BE2C (cell line): ENCODE data around the gene CCDC157.

Experiments
- DNase-seq: peaks from one replicate; pipeline ENCODE4 v3.0.0-alpha.2; 2020
- H3K27me3 ChIP-seq: fragments of 250-450 bp; sonication (Bioruptor Pico); 2 replicates; pipeline ENCODE4 v1.5.1; 2020; ENCODE audit warnings: mild to moderate bottlenecking
- H3K36me3 ChIP-seq: fragments of 250-450 bp; sonication (Bioruptor Pico); 2 replicates; pipeline ENCODE4 v1.5.1; 2020; ENCODE audit warnings: mild to moderate bottlenecking
- H3K4me1 ChIP-seq: fragments of 250-450 bp; sonication (Bioruptor Pico); 2 replicates; pipeline ENCODE4 v1.5.1; 2020
- H3K4me3 ChIP-seq: 2 replicates; pipeline ENCODE4 v1.5.1; 2011; ENCODE audit warnings: low read depth, low read length
- H3K9me3 ChIP-seq: fragments of 250-450 bp; sonication (Bioruptor Pico); 2 replicates; pipeline ENCODE4 v1.5.1; 2020
- TF ChIP-seq, protein P1 (sequence below): IDR thresholded peaks from 2 replicates; pipeline ENCODE4 v1.5.1; 2012; ENCODE audit warnings: mild to moderate bottlenecking, low read depth, low read length

Gene CCDC157

DNA sequence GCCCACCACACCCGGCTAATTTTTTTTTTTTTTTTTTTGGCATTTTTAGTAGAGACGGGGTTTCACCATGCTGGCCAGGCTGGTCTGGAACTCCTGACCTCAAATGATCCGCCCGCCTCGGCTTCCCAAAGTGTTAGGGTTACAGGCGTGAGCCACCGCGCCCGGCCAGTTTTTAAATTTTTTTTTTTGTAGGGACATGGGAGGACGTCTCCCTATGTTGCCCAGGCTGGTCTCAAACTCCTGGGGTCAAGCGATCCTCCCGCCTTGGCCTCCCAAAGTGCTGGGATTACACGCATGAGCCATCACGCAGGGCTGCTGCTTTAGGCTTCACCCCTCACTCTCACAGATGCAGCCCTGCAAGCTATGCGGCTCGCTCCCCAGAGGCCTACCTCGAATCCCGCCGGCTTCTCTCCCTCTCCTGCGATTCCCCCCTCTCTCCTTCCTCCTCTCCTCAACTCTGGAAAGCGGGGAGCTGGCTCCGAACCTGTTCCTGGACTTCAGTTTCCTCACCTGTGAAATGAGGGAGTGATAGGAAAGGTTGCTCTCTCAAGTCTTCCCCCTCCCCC lies 926 bp downstream of the CCDC157 start:
- DNase-seq, result no peak
- Histone ChIP-seq H3K4me1 (no peaks in the 10 kb centered on the region), H3K4me3 (no peak overlapping the region; the same call in 1 of the 2 replicates), H3K36me3 (peaks cover 5% of the 10 kb centered on the region), H3K9me3 (no peaks in the 10 kb centered on the region), H3K27me3 (no peaks in the 10 kb centered on the region)
- TF ChIP-seq, protein P1, sequence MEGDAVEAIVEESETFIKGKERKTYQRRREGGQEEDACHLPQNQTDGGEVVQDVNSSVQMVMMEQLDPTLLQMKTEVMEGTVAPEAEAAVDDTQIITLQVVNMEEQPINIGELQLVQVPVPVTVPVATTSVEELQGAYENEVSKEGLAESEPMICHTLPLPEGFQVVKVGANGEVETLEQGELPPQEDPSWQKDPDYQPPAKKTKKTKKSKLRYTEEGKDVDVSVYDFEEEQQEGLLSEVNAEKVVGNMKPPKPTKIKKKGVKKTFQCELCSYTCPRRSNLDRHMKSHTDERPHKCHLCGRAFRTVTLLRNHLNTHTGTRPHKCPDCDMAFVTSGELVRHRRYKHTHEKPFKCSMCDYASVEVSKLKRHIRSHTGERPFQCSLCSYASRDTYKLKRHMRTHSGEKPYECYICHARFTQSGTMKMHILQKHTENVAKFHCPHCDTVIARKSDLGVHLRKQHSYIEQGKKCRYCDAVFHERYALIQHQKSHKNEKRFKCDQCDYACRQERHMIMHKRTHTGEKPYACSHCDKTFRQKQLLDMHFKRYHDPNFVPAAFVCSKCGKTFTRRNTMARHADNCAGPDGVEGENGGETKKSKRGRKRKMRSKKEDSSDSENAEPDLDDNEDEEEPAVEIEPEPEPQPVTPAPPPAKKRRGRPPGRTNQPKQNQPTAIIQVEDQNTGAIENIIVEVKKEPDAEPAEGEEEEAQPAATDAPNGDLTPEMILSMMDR, result no peak

DNA sequence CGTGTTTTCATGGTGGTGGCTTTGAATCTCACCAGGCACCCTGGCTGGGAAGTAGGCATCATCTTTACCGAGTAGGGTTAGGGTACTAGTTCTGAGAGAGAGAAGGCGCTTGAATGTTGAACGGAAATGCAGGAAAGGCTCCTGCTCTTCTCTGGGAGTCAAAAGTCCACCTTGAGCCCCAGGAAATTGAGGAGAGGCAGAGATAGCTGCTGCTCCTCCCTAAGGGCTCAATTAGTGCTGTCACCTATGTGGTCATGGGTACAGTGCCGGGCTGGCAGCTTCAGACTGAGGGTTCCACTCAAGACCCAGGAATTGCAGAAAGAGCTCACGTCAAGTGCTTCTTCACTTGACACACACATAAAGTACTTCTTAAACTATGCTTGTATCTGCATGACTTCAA lies 1.7 kb downstream of the CCDC157 start:
- TF ChIP-seq, protein P1, result no peak
- H3K9me3 ChIP-seq, result no peaks in the 10 kb centered on the region
- no peaks in the 10 kb centered on the region for H3K27me3 ChIP-seq

DNA sequence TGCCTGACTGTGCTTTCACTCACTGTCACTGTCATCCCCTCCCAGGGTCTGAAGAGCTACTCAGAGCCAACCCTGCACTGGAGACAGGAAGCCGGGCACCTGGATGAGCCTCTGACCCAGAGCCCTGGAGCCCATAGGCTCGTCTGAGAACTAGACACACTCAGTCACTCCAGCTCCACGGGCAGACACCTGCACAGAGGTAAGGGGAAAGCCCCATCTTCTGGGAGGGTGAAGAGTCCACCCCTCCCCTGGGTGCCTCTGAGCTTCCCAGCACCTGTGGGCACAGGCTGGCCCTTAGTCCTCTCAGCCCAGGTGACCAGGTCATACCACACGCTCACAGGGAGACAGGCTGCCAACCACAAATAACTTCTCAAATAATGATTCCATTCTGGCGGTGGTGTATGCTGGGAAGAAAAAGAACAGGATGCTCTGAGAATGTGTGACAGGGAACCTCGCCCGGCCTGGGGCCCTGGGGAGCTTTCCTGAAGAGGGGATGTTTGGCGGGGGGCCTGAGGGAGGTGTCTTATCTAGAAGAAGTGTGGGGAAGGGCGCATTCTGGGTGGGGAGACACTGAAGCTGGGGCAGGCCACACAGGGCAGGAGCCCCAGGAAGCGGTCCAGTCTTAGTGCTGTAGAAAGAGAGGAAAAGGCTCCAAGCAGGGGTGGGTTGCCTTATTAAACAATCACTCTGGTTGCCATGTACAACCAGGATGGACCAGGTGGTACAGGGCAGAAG lies 5.3 kb downstream of the CCDC157 start:
- H3K36me3 ChIP-seq, result no peaks in the 10 kb centered on the region
- TF ChIP-seq, protein P1, result no peak
- H3K9me3 ChIP-seq, result no peaks in the 10 kb centered on the region
- H3K27me3 ChIP-seq, result no peaks in the 10 kb centered on the region
- H3K4me3 ChIP-seq, result no peak overlapping the region
- DNase-seq, result no peak
- no peaks in the 10 kb centered on the region for H3K4me1 ChIP-seq

More for the DNA sequence above, 1.7 kb downstream of the CCDC157 start:
- Histone ChIP-seq H3K4me1 (no peaks in the 10 kb centered on the region), H3K36me3 (no peaks in the 10 kb centered on the region; the same call in 1 of the 2 replicates), H3K4me3 (no peak overlapping the region)
- no peak for DNase-seq

DNA sequence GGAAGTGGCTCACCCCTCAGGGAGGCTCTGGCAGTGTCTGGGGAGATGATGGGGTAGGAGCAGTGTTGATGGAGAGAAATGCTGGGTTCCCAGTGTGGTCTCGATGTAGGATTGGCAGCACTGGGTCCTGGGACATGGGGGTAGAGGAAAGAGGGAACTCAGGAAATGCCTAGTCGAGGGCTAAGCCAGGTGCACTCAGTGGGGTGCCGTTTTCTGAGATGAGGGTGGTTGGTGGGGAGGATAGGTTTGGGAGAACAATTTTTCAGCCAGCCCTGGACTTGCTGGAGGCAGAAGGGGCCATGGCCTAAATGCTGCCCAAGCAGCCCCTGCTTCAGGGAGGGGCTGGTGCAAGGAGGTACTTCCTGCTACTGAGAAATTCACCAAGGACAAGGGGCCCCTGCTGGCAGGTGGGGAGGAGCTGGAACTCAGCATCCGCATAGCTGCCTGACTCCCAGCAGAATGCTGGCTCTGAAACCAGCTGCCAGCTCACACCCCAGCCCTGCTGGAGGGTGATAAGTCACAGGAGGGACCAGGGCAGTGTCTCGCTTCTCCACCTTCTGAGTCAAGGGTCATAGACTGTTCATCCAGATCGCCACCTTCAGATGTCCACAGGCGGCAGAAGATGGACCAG lies 6.0 kb downstream of the CCDC157 start:
- no peak for DNase-seq
- Histone ChIP-seq H3K36me3 (no peaks in the 10 kb centered on the region), H3K9me3 (no peaks in the 10 kb centered on the region), H3K27me3 (no peaks in the 10 kb centered on the region), H3K4me3 (no peak overlapping the region), H3K4me1 (no peaks in the 10 kb centered on the region)
- TF ChIP-seq, protein P1, result no peak

DNA sequence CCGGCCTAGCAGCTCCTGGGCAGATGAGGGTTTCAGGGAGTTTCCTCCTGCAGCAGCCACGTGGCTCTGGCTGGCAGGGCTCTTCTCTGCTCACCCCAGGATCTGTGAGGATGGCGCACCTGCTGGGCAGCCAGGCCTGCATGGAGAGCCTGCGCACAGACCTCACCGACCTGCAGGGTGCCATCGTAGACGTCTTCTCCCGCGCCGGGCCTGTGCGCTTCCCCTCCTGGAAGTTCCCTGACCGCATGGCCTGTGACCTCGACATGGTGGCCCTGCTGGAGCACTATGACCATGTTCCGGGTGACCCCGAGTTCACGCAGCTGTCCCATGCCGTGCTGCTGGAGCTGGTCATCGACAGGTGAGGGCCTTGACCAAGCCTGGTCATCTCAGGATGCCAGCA lies 9.1 kb downstream of the CCDC157 start:
- H3K4me1 ChIP-seq, result peaks cover 6% of the 10 kb centered on the region; the same call in 1 of the 2 replicates
- DNase-seq, result no peak
- TF ChIP-seq, protein P1, result no peak

DNA sequence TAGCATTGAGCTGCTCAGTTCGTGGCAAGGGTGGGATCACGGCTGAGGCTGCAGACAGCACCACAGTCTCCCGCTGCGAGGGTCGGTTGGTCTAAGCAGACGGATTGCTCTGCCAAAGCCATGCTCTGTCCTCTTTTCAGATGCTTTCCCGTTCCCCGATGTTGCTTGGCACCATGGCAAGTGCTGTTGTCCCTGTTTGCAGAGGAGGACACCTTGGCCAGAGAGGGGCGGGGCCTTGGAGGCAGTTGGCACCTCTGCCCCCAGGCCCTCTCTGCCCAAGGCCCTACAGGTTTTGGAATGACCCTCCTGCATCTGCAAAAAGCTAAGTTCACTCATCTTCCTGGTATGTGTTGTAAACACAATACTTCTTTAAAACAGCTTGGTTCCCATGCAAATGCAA lies 11.6 kb downstream of the CCDC157 start:
- TF ChIP-seq, protein P1, result no peak
- H3K4me1 ChIP-seq, result peaks cover 7% of the 10 kb centered on the region; the same call in 1 of the 2 replicates
- H3K36me3 ChIP-seq, result no peaks in the 10 kb centered on the region
- no peak for DNase-seq
- no peaks in the 10 kb centered on the region for H3K27me3 ChIP-seq
- no peak overlapping the region for H3K4me3 ChIP-seq
- no peaks in the 10 kb centered on the region for H3K9me3 ChIP-seq

More for the DNA sequence above, 9.1 kb downstream of the CCDC157 start:
- Histone ChIP-seq H3K27me3 (no peaks in the 10 kb centered on the region), H3K4me3 (no peak overlapping the region), H3K36me3 (no peaks in the 10 kb centered on the region), H3K9me3 (no peaks in the 10 kb centered on the region)
